NCI-H82 treated with DMSO at 0.1 percent for 48 hours (cell line): ENCODE results near the gene KRT38.
"Not testable (repeated sequence)": the region's sequence is repeated elsewhere in the genome, so short reads cannot be mapped to it uniquely, and the experiment has no call there.

Source experiments
- DNase-seq: peaks from one replicate; lab custom pipeline; 2025; ENCODE audit not compliant: unreplicated experiment; lab: John Stamatoyannopoulos, UW

The KRT38 gene

DNA sequence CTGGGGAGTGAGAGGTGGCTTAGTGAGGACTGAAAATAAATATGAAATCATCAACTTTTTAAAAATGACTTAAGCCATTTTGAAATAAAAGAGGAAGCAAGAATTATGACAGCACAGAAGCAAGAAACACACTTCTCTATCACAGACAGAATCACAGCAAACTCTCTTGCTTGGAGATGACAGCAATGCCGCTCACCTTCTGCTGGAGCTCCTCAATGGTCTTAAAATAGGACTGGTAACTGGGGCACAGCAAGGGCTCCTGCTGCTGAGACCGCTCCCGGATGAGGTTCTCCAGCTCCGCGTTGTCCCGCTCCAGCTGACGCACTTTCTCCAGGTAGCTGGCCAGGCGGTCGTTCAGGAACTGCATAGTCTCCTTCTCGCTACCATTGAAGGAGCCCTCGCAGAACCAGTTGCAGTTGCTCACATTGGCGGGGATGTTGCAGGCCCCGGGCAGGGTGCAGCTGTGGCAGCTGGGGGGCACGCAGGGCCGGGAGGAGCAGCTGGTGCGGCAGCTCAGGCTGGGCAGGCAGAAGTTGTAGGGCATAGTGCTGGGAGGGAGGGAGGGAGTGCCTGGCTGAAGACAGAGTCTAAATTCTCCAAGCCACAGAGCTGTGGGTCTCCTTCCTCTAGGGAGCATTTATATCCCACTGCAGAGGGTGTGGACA lies 43.7 kb downstream of the KRT38 start, which contains the start of gene KRT31:
KRT31 (minus strand) TSS at position 613 of the 665 bp plus-strand sequence; CDS start at position 544, 69 bp downstream.
- DNase-seq: no peak

DNA sequence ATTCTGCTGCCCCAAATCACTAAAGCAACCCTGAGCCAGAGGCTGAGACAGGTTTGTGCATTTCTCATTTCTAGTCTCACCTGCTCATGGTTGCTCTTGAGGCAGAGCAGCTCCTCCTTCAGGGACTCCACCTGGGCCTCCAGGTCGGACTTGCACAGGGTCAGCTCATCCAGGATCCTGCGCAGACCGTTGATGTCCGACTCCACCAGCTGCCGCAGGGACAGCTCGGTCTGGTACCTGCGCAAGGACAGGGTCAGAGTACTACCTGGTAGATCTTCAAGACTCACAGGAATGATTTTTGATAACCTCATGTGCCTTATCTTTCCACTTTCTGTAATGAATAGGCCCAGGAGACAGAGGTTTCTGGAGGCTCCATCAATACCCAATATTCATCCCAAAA lies 44.4 kb downstream of the KRT38 start:
- DNase-seq: no peak

DNA sequence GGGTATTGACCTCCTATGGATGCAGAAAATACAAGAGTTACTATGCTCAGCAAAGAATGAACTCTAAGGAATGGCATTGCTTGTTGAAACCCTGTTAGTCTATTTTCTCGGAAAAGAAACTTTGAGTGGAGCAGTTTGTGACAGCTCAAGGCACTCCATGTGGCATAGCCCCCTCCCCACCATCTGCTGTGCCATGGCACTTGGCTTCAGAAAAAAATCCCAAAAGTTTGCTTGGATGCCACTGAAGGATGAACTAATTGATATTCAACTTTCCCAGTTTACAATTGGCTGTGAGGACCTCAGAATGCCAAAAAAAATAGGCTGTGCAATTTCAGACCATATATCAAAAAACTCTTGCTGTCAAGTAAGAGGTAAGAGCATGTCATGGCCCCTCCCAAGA lies 45.2 kb downstream of the KRT38 start:
- DNase-seq: no peak

DNA sequence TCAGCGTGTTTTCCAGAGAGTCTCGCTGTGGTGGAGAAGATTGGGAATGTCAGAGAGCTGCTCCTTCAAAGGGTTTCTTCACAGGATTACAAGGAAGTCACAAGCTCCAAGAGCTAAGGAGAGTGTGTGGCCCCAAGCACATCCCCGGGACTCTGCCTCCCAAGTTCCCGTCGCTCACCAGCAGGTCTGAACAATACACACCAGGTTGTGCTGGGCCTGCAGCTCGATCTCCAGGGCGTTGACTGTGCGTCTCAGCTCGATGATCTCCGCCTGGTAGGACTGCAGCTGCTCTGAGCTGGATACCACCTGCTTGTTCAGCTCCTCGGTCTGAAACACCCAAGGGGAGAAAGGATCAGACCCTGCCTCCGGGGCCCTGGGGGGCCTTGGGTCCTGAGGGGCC lies 45.7 kb downstream of the KRT38 start:
- DNase-seq: not testable (repeated sequence)

DNA sequence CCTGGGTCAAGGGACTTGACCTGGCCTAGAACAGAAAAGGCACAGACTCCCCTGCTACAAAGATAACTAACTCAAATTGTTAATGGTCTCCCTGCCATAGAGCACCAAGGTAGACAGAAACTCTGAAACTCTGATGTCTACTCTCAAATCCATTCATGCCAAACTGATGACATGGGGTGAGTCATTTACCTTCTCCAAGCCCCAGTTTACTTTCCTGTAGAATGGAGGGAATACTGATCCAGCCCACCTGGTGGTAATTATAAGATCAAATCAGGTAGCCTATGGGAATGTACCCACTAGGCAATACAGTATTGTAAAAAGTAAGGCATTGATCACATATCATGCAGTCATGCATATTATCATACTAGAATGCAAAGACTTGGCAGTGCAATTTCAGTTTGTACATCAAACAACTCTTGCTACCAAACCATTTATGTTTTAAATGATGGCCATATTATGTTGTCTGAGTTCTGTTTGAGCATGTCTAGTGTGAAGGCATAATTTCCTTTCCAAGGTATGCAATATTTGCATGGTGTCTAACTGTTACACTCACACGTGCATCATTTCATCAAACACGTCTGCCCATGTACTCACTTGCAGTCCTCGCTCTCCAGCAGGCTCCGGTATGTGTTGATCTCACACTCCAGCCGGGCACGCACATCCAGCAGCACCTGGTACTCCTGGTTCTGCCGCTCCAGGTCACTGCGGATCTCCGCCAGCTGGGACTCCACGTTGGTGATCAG lies 46.4 kb downstream of the KRT38 start:
- DNase-seq: no peak

DNA sequence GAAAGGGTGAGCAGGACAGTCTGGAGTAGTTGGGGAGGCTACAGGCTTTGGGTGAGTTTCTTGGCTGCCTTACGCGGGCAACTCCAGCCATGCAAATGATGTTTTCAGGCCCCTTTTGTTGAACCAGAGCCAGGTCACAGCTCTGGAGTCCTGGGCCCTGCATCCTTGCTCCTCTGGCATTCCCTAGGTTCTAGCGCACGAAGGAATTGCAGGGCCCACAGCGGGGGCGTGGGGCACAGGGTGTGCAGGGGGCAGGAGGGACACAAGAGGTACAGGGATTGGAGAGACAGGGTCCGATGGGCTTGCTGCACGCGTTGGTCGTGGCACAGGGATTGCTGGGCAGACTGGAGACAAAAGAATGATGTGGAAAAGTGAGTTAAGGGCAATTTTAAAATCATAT lies 47.0 kb downstream of the KRT38 start:
- DNase-seq: no peak

DNA sequence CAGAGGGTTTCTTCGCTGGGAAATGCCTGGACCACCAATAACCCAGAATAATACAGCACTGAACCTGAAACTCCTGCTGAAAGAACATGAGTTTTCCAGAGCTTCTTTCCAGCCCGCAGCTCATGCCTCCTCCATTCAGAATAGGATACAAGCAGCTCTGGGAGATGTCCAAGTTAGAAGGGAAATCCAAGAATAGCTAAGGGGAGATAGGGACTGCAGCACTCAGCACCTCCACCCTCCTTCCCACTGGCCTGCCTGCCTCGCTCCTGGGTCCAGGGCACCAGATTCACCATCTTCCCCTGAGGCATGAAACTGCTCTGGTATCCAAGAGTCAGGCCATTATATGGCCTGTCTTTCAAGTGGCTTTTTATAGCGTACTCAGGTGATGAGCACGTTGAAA lies 47.5 kb downstream of the KRT38 start:
- DNase-seq: no peak

DNA sequence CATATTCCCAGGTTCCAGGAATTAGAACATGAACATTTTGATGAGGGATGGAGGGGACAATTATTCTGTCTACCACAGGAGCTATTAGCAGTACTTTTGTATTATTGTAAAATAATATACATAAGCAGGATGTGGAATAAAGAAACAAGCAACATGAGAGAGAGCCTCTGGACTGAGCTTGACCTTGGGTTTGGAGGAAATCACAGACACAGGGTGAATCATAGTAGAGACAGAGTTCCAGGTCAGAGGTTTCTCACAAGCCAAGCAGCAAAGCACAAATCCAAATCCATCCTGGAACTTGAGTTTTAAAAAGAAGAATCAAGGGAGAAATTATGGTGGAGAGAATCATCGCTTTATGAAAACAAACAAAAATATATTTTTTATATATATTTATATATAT lies 48.5 kb downstream of the KRT38 start:
- no peak for DNase-seq

DNA sequence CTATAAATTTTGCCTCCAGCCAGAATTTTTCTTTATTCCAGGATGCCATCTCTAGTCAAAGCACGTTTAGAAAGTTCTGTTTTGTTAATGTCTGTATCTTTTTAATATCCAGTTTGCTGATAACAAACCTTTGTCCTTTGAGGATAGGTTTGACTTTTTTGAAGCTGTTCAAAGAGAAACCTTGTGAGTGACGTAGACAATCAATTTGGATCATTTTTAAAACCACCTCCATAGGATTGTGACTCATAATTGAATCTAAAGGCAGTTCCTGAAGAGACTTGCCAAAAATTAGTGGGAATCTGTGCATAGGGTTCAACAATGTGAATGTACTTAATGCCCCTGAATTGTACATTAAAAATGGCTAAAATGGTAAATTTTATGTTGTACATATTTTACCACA lies 49.2 kb downstream of the KRT38 start:
- no peak for DNase-seq

DNA sequence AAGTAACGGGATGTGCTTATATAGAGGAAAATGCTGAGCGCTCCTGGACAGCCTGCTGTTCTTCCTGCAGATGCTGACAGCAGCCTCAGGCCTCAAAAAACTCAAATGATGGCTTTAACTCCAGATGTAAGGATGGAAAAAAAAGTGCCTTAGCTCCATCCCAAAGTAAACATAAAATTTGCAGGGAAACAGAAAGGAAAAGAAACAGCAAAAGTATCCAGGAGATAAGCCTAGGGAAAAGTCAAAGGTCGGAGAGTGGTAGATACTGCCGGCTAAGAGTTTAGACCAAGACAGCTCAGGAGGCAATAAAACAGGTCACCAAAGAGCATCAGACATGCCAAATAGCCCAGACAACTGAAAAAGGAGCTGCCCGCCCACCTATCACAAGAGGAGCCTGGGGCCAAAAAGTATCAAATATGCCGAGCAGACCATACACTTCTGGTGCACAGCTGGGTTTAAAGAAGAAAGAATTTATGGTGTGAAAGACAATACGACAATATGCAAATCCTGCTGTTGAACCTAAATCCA lies 50.3 kb downstream of the KRT38 start:
- no peak for DNase-seq

DNA sequence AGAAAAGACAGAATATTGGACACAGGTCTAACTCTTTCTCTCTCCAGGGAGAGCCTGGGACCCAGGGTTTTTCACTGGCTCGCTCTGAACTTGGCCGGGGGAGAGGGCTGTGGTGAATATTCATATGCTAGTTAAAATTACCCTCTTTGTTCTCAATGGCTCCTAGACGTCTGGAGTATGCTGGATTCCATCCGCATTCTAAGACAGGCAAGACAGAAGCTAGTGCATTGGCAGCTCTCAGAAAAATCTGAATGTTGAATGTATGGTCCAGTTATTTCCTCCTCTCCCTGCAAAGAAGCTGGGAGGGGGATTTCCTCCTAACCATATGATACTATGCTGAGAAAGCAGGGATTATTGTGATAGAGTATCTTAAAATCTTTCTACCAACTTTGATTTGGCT lies 53.1 kb downstream of the KRT38 start:
- no peak for DNase-seq

DNA sequence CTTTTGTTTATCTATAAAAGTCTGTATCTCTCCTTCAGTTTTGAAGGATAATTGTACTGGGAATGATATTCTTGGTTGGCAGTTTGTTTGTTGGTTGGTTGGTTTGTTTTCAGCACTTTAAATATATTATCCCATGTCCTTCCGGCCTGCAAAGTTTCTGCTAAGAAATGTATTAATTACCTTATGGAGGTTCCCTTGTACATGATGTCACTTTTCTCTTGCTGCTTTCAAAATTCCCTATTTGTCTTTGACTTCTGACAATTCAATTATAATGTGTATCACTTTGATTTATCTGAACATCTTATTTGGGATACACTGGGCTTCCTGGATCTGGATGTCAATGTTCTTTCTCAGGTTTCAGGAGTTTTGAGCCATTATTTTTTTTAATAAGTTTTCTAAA lies 54.6 kb downstream of the KRT38 start:
- DNase-seq: no peak
